Ectodermal cell (in vitro differentiated cells): ENCODE data around the gene SORCS2.

Experiments
- H3K27ac ChIP-seq: 2 replicates; pipeline ENCODE4 v1.7.0; 2013; ENCODE audit warnings: mild to moderate bottlenecking, low read depth, low read length; ENCODE audit not compliant: insufficient read depth, poor library complexity, severe bottlenecking
- H3K27me3 ChIP-seq: 2 replicates; pipeline ENCODE4 v1.7.0; 2013; ENCODE audit warnings: mild to moderate bottlenecking, low read length; ENCODE audit not compliant: insufficient read depth, control insufficient read depth, poor library complexity, severe bottlenecking
- H3K36me3 ChIP-seq: one replicate; pipeline ENCODE4 v1.7.0; 2013; ENCODE audit warnings: low read length; ENCODE audit not compliant: control insufficient read depth, insufficient read depth
- H3K4me1 ChIP-seq: one replicate; pipeline ENCODE4 v1.7.0; 2013; ENCODE audit warnings: low read length; ENCODE audit not compliant: control insufficient read depth, insufficient read depth
- H3K4me3 ChIP-seq: 2 replicates; pipeline ENCODE4 v1.7.0; 2013; ENCODE audit warnings: low read depth, low read length, control low read depth; ENCODE audit not compliant: insufficient read depth
- H3K9me3 ChIP-seq: 2 replicates; pipeline ENCODE4 v1.7.0; 2013; ENCODE audit warnings: mild to moderate bottlenecking, low read length, moderate library complexity; ENCODE audit not compliant: control insufficient read depth
- WGBS, 2 experiments: methylation state at CpG; one replicate each; pipeline ENCODE4 v1.1.7; 2013; ENCODE audit warnings: missing lambda C conversion rate in 2 of 2; 5-methylcytosine and 5-hydroxymethylcytosine counted together

The SORCS2 gene

GRCh38 chr4:7662507-7662846 lies 470.1 kb downstream of the SORCS2 start:
- 92 to 95% methylated on average over 3 of the region's 3 CpGs for WGBS, 2 experiments
- no peaks in the 10 kb centered on the region for H3K9me3 ChIP-seq
- H3K27me3 ChIP-seq = no peaks in the 10 kb centered on the region
- H3K36me3 ChIP-seq = no peaks in the 10 kb centered on the region
- H3K4me3 ChIP-seq = no peak overlapping the region
- H3K4me1 ChIP-seq = no peaks in the 10 kb centered on the region
- no peak overlapping the region for H3K27ac ChIP-seq

GRCh38 chr4:7663075-7663541 lies 470.8 kb downstream of the SORCS2 start:
- no peaks in the 10 kb centered on the region for H3K4me1 ChIP-seq
- H3K9me3 ChIP-seq = no peaks in the 10 kb centered on the region
- 90 to 92% methylated on average over 2 of the region's 2 CpGs for WGBS, 2 experiments
- H3K27me3 ChIP-seq = no peaks in the 10 kb centered on the region
- no peak overlapping the region for H3K4me3 ChIP-seq
- H3K36me3 ChIP-seq = no peaks in the 10 kb centered on the region
- H3K27ac ChIP-seq = no peak overlapping the region

- Histone ChIP-seq H3K4me3 (no peak overlapping the region), H3K27me3 (no peaks in the 10 kb centered on the region), H3K36me3 (no peaks in the 10 kb centered on the region), H3K9me3 (no peaks in the 10 kb centered on the region), H3K27ac (no peak overlapping the region), H3K4me1 (no peaks in the 10 kb centered on the region)
- WGBS, 2 experiments = 90% methylated on average over 20 of the region's 20 CpGs
Measured at GRCh38 chr4:7664106-7664505, 471.8 kb downstream of the SORCS2 start.

GRCh38 chr4:7665321-7665720 lies 473.0 kb downstream of the SORCS2 start:
- no peaks in the 10 kb centered on the region for H3K36me3 ChIP-seq
- H3K4me1 ChIP-seq = no peaks in the 10 kb centered on the region
- H3K4me3 ChIP-seq = no peak overlapping the region
- no peaks in the 10 kb centered on the region for H3K9me3 ChIP-seq
- H3K27ac ChIP-seq = no peak overlapping the region
- no peaks in the 10 kb centered on the region for H3K27me3 ChIP-seq
- WGBS, 2 experiments = 90 to 91% methylated on average over 3 of the region's 3 CpGs

GRCh38 chr4:7666011-7666410 lies 473.7 kb downstream of the SORCS2 start:
- no peak overlapping the region for H3K27ac ChIP-seq
- 91 to 94% methylated on average over 15 of the region's 15 CpGs for WGBS, 2 experiments
- H3K27me3 ChIP-seq = no peaks in the 10 kb centered on the region

GRCh38 chr4:7666744-7667143 lies 474.4 kb downstream of the SORCS2 start:
- H3K9me3 ChIP-seq = no peaks in the 10 kb centered on the region
- H3K4me1 ChIP-seq = no peaks in the 10 kb centered on the region
- no peaks in the 10 kb centered on the region for H3K36me3 ChIP-seq
- no peaks in the 10 kb centered on the region for H3K27me3 ChIP-seq
- H3K4me3 ChIP-seq = no peak overlapping the region
- 95% methylated on average over 6 of the region's 6 CpGs for WGBS, 2 experiments
- H3K27ac ChIP-seq = no peak overlapping the region

More at GRCh38 chr4:7666011-7666410, 473.7 kb downstream of the SORCS2 start:
- H3K4me3 ChIP-seq = no peak overlapping the region
- H3K36me3 ChIP-seq = no peaks in the 10 kb centered on the region
- H3K4me1 ChIP-seq = no peaks in the 10 kb centered on the region
- no peaks in the 10 kb centered on the region for H3K9me3 ChIP-seq

GRCh38 chr4:7668271-7668670 lies 475.9 kb downstream of the SORCS2 start:
- Histone ChIP-seq H3K9me3 (no peaks in the 10 kb centered on the region), H3K27ac (no peak overlapping the region), H3K36me3 (no peaks in the 10 kb centered on the region), H3K4me3 (no peak overlapping the region), H3K27me3 (no peaks in the 10 kb centered on the region), H3K4me1 (no peaks in the 10 kb centered on the region)
- WGBS, 2 experiments = 72 to 84% methylated on average over 4 of the region's 4 CpGs

- H3K4me3 ChIP-seq = no peak overlapping the region
- H3K4me1 ChIP-seq = no peaks in the 10 kb centered on the region
- 88 to 91% methylated on average over 4 of the region's 4 CpGs for WGBS, 2 experiments
- no peaks in the 10 kb centered on the region for H3K9me3 ChIP-seq
- no peaks in the 10 kb centered on the region for H3K27me3 ChIP-seq
- H3K36me3 ChIP-seq = no peaks in the 10 kb centered on the region
- H3K27ac ChIP-seq = no peak overlapping the region
Measured at GRCh38 chr4:7668826-7669225, 476.5 kb downstream of the SORCS2 start.

- Histone ChIP-seq H3K4me1 (peaks cover 11% of the 10 kb centered on the region), H3K27ac (no peak overlapping the region), H3K9me3 (no peaks in the 10 kb centered on the region), H3K27me3 (no peaks in the 10 kb centered on the region), H3K4me3 (no peak overlapping the region), H3K36me3 (no peaks in the 10 kb centered on the region)
- 80 to 95% methylated on average over 2 to 4 of the region's 4 CpGs for WGBS, 2 experiments
Measured at GRCh38 chr4:7672601-7673000, 480.3 kb downstream of the SORCS2 start.

- H3K27ac ChIP-seq = no peak overlapping the region
- H3K9me3 ChIP-seq = no peaks in the 10 kb centered on the region
- H3K36me3 ChIP-seq = no peaks in the 10 kb centered on the region
- H3K27me3 ChIP-seq = no peaks in the 10 kb centered on the region
- 93 to 97% methylated on average over 9 of the region's 9 CpGs for WGBS, 2 experiments
- H3K4me3 ChIP-seq = no peak overlapping the region
- peaks cover 11% of the 10 kb centered on the region for H3K4me1 ChIP-seq
Measured at GRCh38 chr4:7673121-7673520, 480.8 kb downstream of the SORCS2 start.

- no peaks in the 10 kb centered on the region for H3K27me3 ChIP-seq
- no peak overlapping the region for H3K27ac ChIP-seq
- H3K9me3 ChIP-seq = no peaks in the 10 kb centered on the region
- no peak overlapping the region for H3K4me3 ChIP-seq
- peaks cover 11% of the 10 kb centered on the region for H3K4me1 ChIP-seq
- no peaks in the 10 kb centered on the region for H3K36me3 ChIP-seq
- WGBS, 2 experiments = 84 to 95% methylated on average over 7 of the region's 7 CpGs
Measured at GRCh38 chr4:7674706-7675105, 482.4 kb downstream of the SORCS2 start.
